Sigmoid colon (tissue), 7 donors: ENCODE results near the gene FCHO2. TPM values are rescaled to one million over a fixed set of nuclear protein-coding genes. Genes with fewer than 3 reads are reported as not detected.

Source experiments
- DNase-seq: peaks from one replicate; pipeline ENCODE4 v3.0.0-alpha.2; 2019
- H3K27ac ChIP-seq, 4 donors: fragments of 200-600 bp; sonication (generic); one replicate each; pipeline ENCODE4 v1.5.1; 2016 to 2019; ENCODE audit warnings: mild to moderate bottlenecking in 1 of 4
- H3K27me3 ChIP-seq, 3 donors: fragments of 200-600 bp; sonication (generic); one replicate each; pipeline ENCODE4 v1.5.1; 2019; ENCODE audit warnings: mild to moderate bottlenecking in 1 of 3
- H3K36me3 ChIP-seq, 4 donors: fragments of 200-600 bp; sonication (generic); one replicate each; pipeline ENCODE4 v1.5.1; 2016 to 2019
- H3K4me1 ChIP-seq, 4 donors: fragments of 200-600 bp; sonication (generic); one replicate each; pipeline ENCODE4 v1.5.1; 2017 to 2019
- H3K4me3 ChIP-seq, 4 donors: fragments of 200-600 bp; sonication (generic); one replicate each; pipeline ENCODE4 v1.5.1; 2017 to 2019; ENCODE audit warnings: mild to moderate bottlenecking in 2 of 4, moderate library complexity in 1 of 4
- H3K9me3 ChIP-seq, 4 donors: fragments of 200-600 bp in 3 of 4; sonication (generic) in 3 of 4; one replicate each; pipeline versions ENCODE4 v1.5.1 to v1.6.1; 2013 to 2019
- CTCF ChIP-seq, 4 experiments: fragments of 450-650 bp in 3 of 4; fragments of 200-600 bp in 1 of 4; IDR thresholded peaks; one replicate each; pipeline ENCODE4 v1.5.1; 2016 to 2019; ENCODE audit warnings: antibody characterized with exemption in 4 of 4, mild to moderate bottlenecking in 3 of 4, moderate library complexity in 2 of 4
- EP300 ChIP-seq, 4 donors: sonication (generic); formaldehyde crosslinking; IDR thresholded peaks; one replicate each; pipeline ENCODE4 v1.6.1; 2017; ENCODE audit warnings: antibody characterized with exemption in 4 of 4
- POLR2A ChIP-seq, 2 donors: fragments of 450-650 bp; IDR thresholded peaks; one replicate each; pipeline ENCODE4 v1.6.1; 2016; ENCODE audit warnings: antibody characterized with exemption in 2 of 2, mild to moderate bottlenecking in 2 of 2, moderate library complexity in 2 of 2
- POLR2AphosphoS5 ChIP-seq, 4 donors: sonication (generic); formaldehyde crosslinking; IDR thresholded peaks; one replicate each; pipeline ENCODE4 v1.6.1; 2017; ENCODE audit warnings: antibody characterized with exemption in 4 of 4
- WGBS, 2 donors: extraction: QIAGEN DNeasy Blood & Tissue Kit; methylation state at CpG; one replicate each; pipeline ENCODE4 v1.1.7; 2013; 5-methylcytosine and 5-hydroxymethylcytosine counted together
- intact Hi-C: fragments of 100-400 bp; cut with DNase I; formaldehyde crosslinking; loops from one replicate; pipeline ENCODE4 v1.15.1; 2023
- polyA plus RNA-seq, 3 donors: library from polyadenylated mRNA; stranded (reverse); fragments of 200-250 nt; gene quantifications; one replicate each; pipeline ENCODE4 v1.2.3, GENCODE V29; 2013
- total RNA-seq, 4 donors: library from RNA; depleted of rRNA; stranded (reverse); fragments of >200 nt; gene quantifications; one replicate each; pipeline ENCODE4 v1.1.0, GENCODE V29; 2016
- donor health status: healthy with polysubstance abuse.
- donor health status: Bipolar disorder and iron deficiency.
- donor health status: healthy.

The FCHO2 gene
- total and polyA plus RNA-seq, 7 donors, result 9.5 to 40.3 (median 36.0) TPM

DNA sequence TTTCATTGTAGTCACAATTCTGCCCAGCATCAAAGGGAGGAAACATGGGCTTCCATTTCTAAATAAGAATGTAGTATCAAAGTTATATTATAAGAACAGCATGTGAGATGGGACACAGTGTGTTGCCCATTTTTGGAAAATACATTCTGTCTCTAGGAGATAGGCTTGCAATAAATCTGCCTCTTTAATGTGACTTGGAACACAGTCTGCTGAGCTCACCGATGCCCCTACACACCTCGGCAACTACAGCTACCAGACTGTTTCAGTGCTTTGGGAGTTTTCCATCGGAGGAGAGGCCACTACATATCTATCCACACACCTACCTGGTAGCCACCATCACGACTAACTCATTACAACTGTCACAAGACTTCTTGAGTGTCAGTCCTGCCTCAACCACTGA is 18.9 kb upstream of the FCHO2 start:
- Histone ChIP-seq H3K9me3 (no peaks in the 10 kb centered on the region), H3K27ac (peak overlapping the region in 2 of 4 donors; percentile 66 to 78), H3K4me3 (no peak overlapping the region), H3K4me1 (peaks cover 0 to 30% (median 29%) of the 10 kb centered on the region in 4 donors), H3K27me3 (no peaks in the 10 kb centered on the region), H3K36me3 (no peaks in the 10 kb centered on the region)
- TF ChIP-seq POLR2AphosphoS5 (IDR thresholded peaks at IDR 0.05) (peak; percentile 13 to 60 (median 58)), POLR2A (IDR thresholded peaks at IDR 0.05) (no peak), EP300 (IDR thresholded peaks at IDR 0.05) (peak in 2 of 4 donors; percentile 11 to 50), CTCF (IDR thresholded peaks at IDR 0.05) (no peak)
- DNase-seq, result no peak
- 90 to 94% methylated on average over 4 of the region's 4 CpGs for WGBS, 2 donors
- intact Hi-C loops, result no loop called here

- Histone ChIP-seq H3K4me1 (peaks cover 0 to 30% (median 29%) of the 10 kb centered on the region in 4 donors), H3K36me3 (no peaks in the 10 kb centered on the region), H3K27ac (peak overlapping the region in 3 of 4 donors; percentile 41 to 78 (median 66)), H3K9me3 (no peaks in the 10 kb centered on the region), H3K27me3 (no peaks in the 10 kb centered on the region), H3K4me3 (no peak overlapping the region)
- 75 to 80% methylated on average over 3 of the region's 3 CpGs for WGBS, 2 donors
- no peak for TF ChIP-seq POLR2A (IDR thresholded peaks at IDR 0.05)
- TF ChIP-seq CTCF (IDR thresholded peaks at IDR 0.05), result no peak
- no peak for TF ChIP-seq EP300 (IDR thresholded peaks at IDR 0.05)
- TF ChIP-seq POLR2AphosphoS5 (IDR thresholded peaks at IDR 0.05), result no peak
- intact Hi-C loops, result no loop called here
- DNase-seq, result no peak
Measured at GRCh38 chr5:72937517-72938061, 18.3 kb upstream of the FCHO2 start.

DNA sequence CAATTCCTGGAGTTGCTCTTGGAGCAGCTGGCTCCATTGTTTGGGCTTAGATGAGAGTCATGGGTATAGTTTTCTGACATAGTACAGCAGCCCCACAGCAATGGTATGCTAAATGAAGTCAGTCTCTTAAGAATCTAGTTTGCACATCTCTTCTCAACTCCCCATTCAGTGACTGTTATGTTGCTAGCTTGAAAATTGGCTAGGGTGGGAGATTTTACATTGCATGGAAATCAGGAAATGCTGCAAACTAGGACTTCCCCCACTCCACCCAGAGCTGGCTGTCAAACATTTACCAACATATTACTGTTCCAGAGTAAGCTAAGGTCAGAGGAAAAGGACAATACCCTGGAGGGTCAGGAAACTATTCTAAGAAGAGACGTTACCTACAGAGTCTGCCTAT is 17.6 kb upstream of the FCHO2 start:
- WGBS, 2 donors, result 12 to 39% methylated on average over 1 of the region's 1 CpG
- Histone ChIP-seq H3K4me3 (no peak overlapping the region), H3K27me3 (no peaks in the 10 kb centered on the region), H3K27ac (peak overlapping the region in 2 of 4 donors; percentile 66 to 78), H3K36me3 (no peaks in the 10 kb centered on the region), H3K9me3 (no peaks in the 10 kb centered on the region), H3K4me1 (peaks cover 0 to 30% (median 29%) of the 10 kb centered on the region in 4 donors)
- intact Hi-C loops, result no loop called here
- DNase-seq, result no peak
- TF ChIP-seq CTCF (IDR thresholded peaks at IDR 0.05), result no peak
- no peak for TF ChIP-seq POLR2A (IDR thresholded peaks at IDR 0.05)
- no peak for TF ChIP-seq POLR2AphosphoS5 (IDR thresholded peaks at IDR 0.05)
- no peak for TF ChIP-seq EP300 (IDR thresholded peaks at IDR 0.05)

DNA sequence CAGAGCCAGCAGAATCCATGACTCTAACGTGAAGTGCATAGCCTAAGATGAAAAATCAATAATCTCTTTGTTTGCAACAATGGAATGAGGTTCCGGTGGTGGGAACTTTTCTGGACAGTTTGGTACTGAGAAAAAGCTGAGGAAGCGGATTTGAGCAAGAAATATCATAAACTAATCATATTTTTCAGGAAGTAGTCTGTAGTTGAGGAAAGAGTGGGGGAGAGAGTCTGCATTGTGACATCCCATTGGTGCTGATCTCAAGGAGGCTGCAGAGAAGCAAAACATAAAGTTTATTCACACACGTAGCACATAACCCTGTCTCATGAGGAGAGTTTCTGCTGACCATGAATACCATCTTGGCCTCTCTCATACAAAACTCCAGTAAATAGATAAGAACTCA is 15.8 kb upstream of the FCHO2 start:
- H3K36me3 ChIP-seq, result no peaks in the 10 kb centered on the region
- 64 to 70% methylated on average over 4 of the region's 4 CpGs for WGBS, 2 donors
- H3K27ac ChIP-seq, result no peak overlapping the region
- H3K4me1 ChIP-seq, result peaks cover 0 to 30% (median 29%) of the 10 kb centered on the region in 4 donors
- H3K4me3 ChIP-seq, result no peak overlapping the region
- intact Hi-C loops, result no loop called here
- no peak for DNase-seq
- no peaks in the 10 kb centered on the region for H3K27me3 ChIP-seq
- TF ChIP-seq POLR2AphosphoS5 (IDR thresholded peaks at IDR 0.05) (peak in 1 of 4 donors; percentile 14), POLR2A (IDR thresholded peaks at IDR 0.05) (no peak)
- H3K9me3 ChIP-seq, result no peaks in the 10 kb centered on the region

DNA sequence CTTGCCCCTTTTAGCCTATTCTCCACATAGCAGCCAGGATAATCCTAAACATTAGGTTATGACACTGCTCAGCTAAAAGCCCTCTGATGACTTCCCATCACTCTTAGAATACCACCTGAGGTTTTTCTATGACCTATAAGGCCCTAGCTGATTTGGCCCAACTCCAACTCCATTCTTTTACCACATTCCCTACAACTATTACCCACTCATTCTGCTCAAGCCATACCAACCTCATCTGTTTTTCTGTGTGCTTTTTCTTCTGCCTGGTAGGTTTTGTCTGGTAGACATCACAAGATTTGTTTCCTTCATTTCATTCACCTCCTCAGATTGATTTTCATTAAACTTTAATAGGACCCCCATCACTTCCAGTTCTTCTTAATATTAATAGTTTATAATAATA is 12.5 kb upstream of the FCHO2 start:
- TF ChIP-seq CTCF (IDR thresholded peaks at IDR 0.05) (no peak), POLR2AphosphoS5 (IDR thresholded peaks at IDR 0.05) (no peak), EP300 (IDR thresholded peaks at IDR 0.05) (no peak), POLR2A (IDR thresholded peaks at IDR 0.05) (no peak)
- Histone ChIP-seq H3K9me3 (no peaks in the 10 kb centered on the region), H3K27me3 (no peaks in the 10 kb centered on the region), H3K27ac (no peak overlapping the region), H3K4me3 (no peak overlapping the region), H3K4me1 (peaks cover 0 to 7% (median 6%) of the 10 kb centered on the region in 4 donors), H3K36me3 (no peaks in the 10 kb centered on the region)
- DNase-seq, result no peak
- intact Hi-C loops, result no loop called here
